Stomach (tissue), 4 donors: ENCODE results near the gene TMEM242.
A peak's percentile ranks its signal among the peaks of the same experiment; 100 is the strongest.

Experiments
- EP300 ChIP-seq: sonication (generic); formaldehyde crosslinking; IDR thresholded peaks from one replicate; pipeline ENCODE4 v1.6.1; 2017; ENCODE audit warnings: antibody characterized with exemption
- POLR2A ChIP-seq, 4 donors: fragments of 450-650 bp; IDR thresholded peaks; one replicate each; pipeline ENCODE4 v1.6.1; 2016; ENCODE audit warnings: antibody characterized with exemption in 4 of 4, control low read depth in 2 of 4, mild to moderate bottlenecking in 1 of 4, moderate library complexity in 1 of 4
- POLR2AphosphoS5 ChIP-seq, 3 donors: sonication (generic); formaldehyde crosslinking; IDR thresholded peaks; one replicate each; pipeline ENCODE4 v1.6.1; 2016; ENCODE audit warnings: antibody characterized with exemption in 3 of 3
- TF ChIP-seq, protein P1 (sequence below), 7 experiments: fragments of 450-650 bp in 4 of 7; fragments of 200-600 bp in 3 of 7; sonication (generic) in 3 of 7; IDR thresholded peaks; one replicate each; pipeline ENCODE4 v1.5.1; 2016 to 2019; ENCODE audit warnings: antibody characterized with exemption in 7 of 7, control low read depth in 2 of 7, mild to moderate bottlenecking in 1 of 7

GRCh38 chr6:157244175-157244574, 79.1 kb downstream of the TMEM242 start:
- TF ChIP-seq POLR2AphosphoS5 (IDR thresholded peaks at IDR 0.05), result peak in 2 of 3 donors; percentile 54 to 79
- TF ChIP-seq, protein P1, sequence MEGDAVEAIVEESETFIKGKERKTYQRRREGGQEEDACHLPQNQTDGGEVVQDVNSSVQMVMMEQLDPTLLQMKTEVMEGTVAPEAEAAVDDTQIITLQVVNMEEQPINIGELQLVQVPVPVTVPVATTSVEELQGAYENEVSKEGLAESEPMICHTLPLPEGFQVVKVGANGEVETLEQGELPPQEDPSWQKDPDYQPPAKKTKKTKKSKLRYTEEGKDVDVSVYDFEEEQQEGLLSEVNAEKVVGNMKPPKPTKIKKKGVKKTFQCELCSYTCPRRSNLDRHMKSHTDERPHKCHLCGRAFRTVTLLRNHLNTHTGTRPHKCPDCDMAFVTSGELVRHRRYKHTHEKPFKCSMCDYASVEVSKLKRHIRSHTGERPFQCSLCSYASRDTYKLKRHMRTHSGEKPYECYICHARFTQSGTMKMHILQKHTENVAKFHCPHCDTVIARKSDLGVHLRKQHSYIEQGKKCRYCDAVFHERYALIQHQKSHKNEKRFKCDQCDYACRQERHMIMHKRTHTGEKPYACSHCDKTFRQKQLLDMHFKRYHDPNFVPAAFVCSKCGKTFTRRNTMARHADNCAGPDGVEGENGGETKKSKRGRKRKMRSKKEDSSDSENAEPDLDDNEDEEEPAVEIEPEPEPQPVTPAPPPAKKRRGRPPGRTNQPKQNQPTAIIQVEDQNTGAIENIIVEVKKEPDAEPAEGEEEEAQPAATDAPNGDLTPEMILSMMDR (IDR thresholded peaks at IDR 0.05), result no peak
- TF ChIP-seq EP300, result no peak
- no peak for TF ChIP-seq POLR2A (IDR thresholded peaks at IDR 0.05)
